ENCODE measurements around the gene RPUSD1.
"Not testable (repeated sequence)": the region's sequence is repeated elsewhere in the genome, so short reads cannot be mapped to it uniquely, and the experiment has no call there.

Gene RPUSD1

GRCh38 chr16:787978-788398, at the start of gene RPUSD1:
TSS of gene RPUSD1 (minus strand) at chr16:788381. CDS start at chr16:787737, 644 bp downstream.
- Histone ChIP-seq H3K27ac (peak within 1 kb of the TSS; percentile 66 to 96 (median 85)), H3K4me3 (peak within 1 kb of the TSS; percentile 63 to 99 (median 97))

GRCh38 chr16:836822-837221, 48.6 kb upstream of the RPUSD1 start:
- not testable (repeated sequence) for H3K27ac ChIP-seq, H3K4me3 ChIP-seq

- Histone ChIP-seq H3K4me3 (no peak overlapping the region), H3K27ac (no peak overlapping the region)
These were observed 48.0 kb upstream of the RPUSD1 start for GRCh38 chr16:836221-836620.

- Histone ChIP-seq H3K27ac (no peak overlapping the region), H3K4me3 (no peak overlapping the region)
These were observed 47.2 kb upstream of the RPUSD1 start for GRCh38 chr16:835373-835772.

GRCh38 chr16:833411-833810, 45.2 kb upstream of the RPUSD1 start:
- H3K27ac ChIP-seq: no peak overlapping the region

GRCh38 chr16:832652-833336, 44.6 kb upstream of the RPUSD1 start:
- no peak overlapping the region for H3K27ac ChIP-seq
- H3K4me3 ChIP-seq: no peak overlapping the region

More at GRCh38 chr16:833411-833810, 45.2 kb upstream of the RPUSD1 start:
- H3K4me3 ChIP-seq: no peak overlapping the region

- no peak overlapping the region for H3K4me3 ChIP-seq
- no peak overlapping the region for H3K27ac ChIP-seq
These were observed 43.6 kb upstream of the RPUSD1 start for GRCh38 chr16:831571-832413.

GRCh38 chr16:830871-831570, 42.8 kb upstream of the RPUSD1 start:
- no peak overlapping the region for H3K27ac ChIP-seq
- H3K4me3 ChIP-seq: no peak overlapping the region

GRCh38 chr16:830107-830870, 42.1 kb upstream of the RPUSD1 start:
- no peak overlapping the region for H3K4me3 ChIP-seq
- H3K27ac ChIP-seq: no peak overlapping the region

GRCh38 chr16:828891-829290, 40.7 kb upstream of the RPUSD1 start:
- H3K4me3 ChIP-seq: no peak overlapping the region
- H3K27ac ChIP-seq: no peak overlapping the region

GRCh38 chr16:827513-827912, 39.3 kb upstream of the RPUSD1 start:
- Histone ChIP-seq H3K27ac (no peak overlapping the region), H3K4me3 (no peak overlapping the region)

- Histone ChIP-seq H3K4me3 (no peak overlapping the region), H3K27ac (no peak overlapping the region)
These were observed 37.3 kb upstream of the RPUSD1 start for GRCh38 chr16:825341-826061.

GRCh38 chr16:824601-825000, 36.4 kb upstream of the RPUSD1 start:
- no peak overlapping the region for H3K27ac ChIP-seq

GRCh38 chr16:824194-824593, 36.0 kb upstream of the RPUSD1 start:
- no peak overlapping the region for H3K4me3 ChIP-seq
- no peak overlapping the region for H3K27ac ChIP-seq

More at GRCh38 chr16:824601-825000, 36.4 kb upstream of the RPUSD1 start:
- no peak overlapping the region for H3K4me3 ChIP-seq

- Histone ChIP-seq H3K4me3 (no peak overlapping the region), H3K27ac (no peak overlapping the region)
These were observed 34.7 kb upstream of the RPUSD1 start for GRCh38 chr16:822909-823297.

- H3K27ac ChIP-seq: no peak overlapping the region
These were observed 34.2 kb upstream of the RPUSD1 start for GRCh38 chr16:822174-822908.

GRCh38 chr16:821751-822150, 33.6 kb upstream of the RPUSD1 start:
- H3K4me3 ChIP-seq: no peak overlapping the region
- no peak overlapping the region for H3K27ac ChIP-seq

More at GRCh38 chr16:822174-822908, 34.2 kb upstream of the RPUSD1 start:
- no peak overlapping the region for H3K4me3 ChIP-seq

GRCh38 chr16:820748-821147, 32.6 kb upstream of the RPUSD1 start:
- H3K4me3 ChIP-seq: no peak overlapping the region
- H3K27ac ChIP-seq: no peak overlapping the region
